A673 (cell line): ENCODE data around the gene FMN2.

Experiments
- CTCF ChIP-seq: fragments of 300-800, 200-600 bp; sonication (generic); conservative IDR thresholded peaks from 2 replicates; pipeline ENCODE4 v1.5.1; 2017; ENCODE audit warnings: low read depth, mild to moderate bottlenecking, antibody characterized with exemption, low read length, moderate library complexity, mixed read lengths
- EZH2 ChIP-seq: fragments of 200-600 bp; sonication (generic); IDR thresholded peaks from 2 replicates; pipeline ENCODE4 v1.6.1; 2017; ENCODE audit warnings: borderline replicate concordance, low read depth, mild to moderate bottlenecking, mixed read lengths, antibody characterized with exemption, low read length; ENCODE audit not compliant: poor library complexity, severe bottlenecking

- TF ChIP-seq CTCF (no peak), EZH2 (no peak)
These were observed 310.6 kb downstream of the FMN2 start for GRCh38 chr1:240402326-240402725.
